Measurements from ENCODE around the gene HLA-DOB.

HLA-DOB gene

GRCh38 chr6:32843331-32843978 is 26.7 kb upstream of the HLA-DOB start:
- no peaks in the 10 kb centered on the region for H4K20me1 ChIP-seq (ENCODE audit: low read depth, low read length)
- no peaks in the 10 kb centered on the region for H3K27me3 ChIP-seq (ENCODE audit: low read length)
- peak overlapping the region; percentile 72 for H3K9ac ChIP-seq (ENCODE audit: low read length)
- no peaks in the 10 kb centered on the region for H3K9me2 ChIP-seq (replicated peaks; ENCODE audit: insufficient read depth, low read length)
- peak overlapping the region; percentile 64 for H3K4me3 ChIP-seq (ENCODE audit: insufficient read depth, low read length, poor library complexity, severe bottlenecking)
- H3K36me3 ChIP-seq (ENCODE audit: low read length), result no peaks in the 10 kb centered on the region
- H3K9me3 ChIP-seq (ENCODE audit: insufficient read depth, low read length), result no peaks in the 10 kb centered on the region
- no peaks in the 10 kb centered on the region for H3K79me2 ChIP-seq (ENCODE audit: insufficient read depth, low read length)
- H3F3A ChIP-seq (ENCODE audit: insufficient read depth), result peaks cover 18% of the 10 kb centered on the region
- TF ChIP-seq EZH2phosphoT487 (conservative IDR thresholded peaks at IDR 0.05; ENCODE audit: low read length) (no peak), CTCF (IDR thresholded peaks at IDR 0.05; ENCODE audit: insufficient read depth, low read length, poor library complexity, severe bottlenecking) (no peak)
- peak overlapping the region; percentile 78 for H3K27ac ChIP-seq (ENCODE audit: low read depth, low read length)
- H3K4me2 ChIP-seq (ENCODE audit: low read depth, low read length, poor library complexity, severe bottlenecking), result peak overlapping the region; percentile 86
- peak overlapping the region; percentile 66 for H2AFZ ChIP-seq (ENCODE audit: low read depth, low read length, severe bottlenecking)

- Histone ChIP-seq H3K9me2 (replicated peaks; ENCODE audit: insufficient read depth, low read length) (no peaks in the 10 kb centered on the region), H3K4me3 (ENCODE audit: insufficient read depth, low read length, poor library complexity, severe bottlenecking) (no peak overlapping the region), H3K9me3 (ENCODE audit: insufficient read depth, low read length) (no peaks in the 10 kb centered on the region), H2AFZ (ENCODE audit: low read depth, low read length, severe bottlenecking) (no peak overlapping the region), H3K4me2 (ENCODE audit: low read depth, low read length, poor library complexity, severe bottlenecking) (peak overlapping the region; percentile 86), H3F3A (ENCODE audit: insufficient read depth) (peaks cover 18% of the 10 kb centered on the region), H4K20me1 (ENCODE audit: low read depth, low read length) (no peaks in the 10 kb centered on the region), H3K36me3 (ENCODE audit: low read length) (no peaks in the 10 kb centered on the region), H3K27me3 (ENCODE audit: low read length) (no peaks in the 10 kb centered on the region), H3K9ac (ENCODE audit: low read length) (no peak overlapping the region), H3K79me2 (ENCODE audit: insufficient read depth, low read length) (peaks cover 4% of the 10 kb centered on the region; the same call in 1 of the 2 replicates), H3K27ac (ENCODE audit: low read depth, low read length) (no peak overlapping the region)
- TF ChIP-seq CTCF (IDR thresholded peaks at IDR 0.05; ENCODE audit: insufficient read depth, low read length, poor library complexity, severe bottlenecking) (no peak), EZH2phosphoT487 (conservative IDR thresholded peaks at IDR 0.05; ENCODE audit: low read length) (no peak)
Observed at GRCh38 chr6:32842690-32843089, 25.9 kb upstream of the HLA-DOB start.

- no peaks in the 10 kb centered on the region for H3K9me3 ChIP-seq (ENCODE audit: insufficient read depth, low read length)
- no peaks in the 10 kb centered on the region for H3K27me3 ChIP-seq (ENCODE audit: low read length)
- no peak overlapping the region for H2AFZ ChIP-seq (ENCODE audit: low read depth, low read length, severe bottlenecking)
- H4K20me1 ChIP-seq (ENCODE audit: low read depth, low read length), result no peaks in the 10 kb centered on the region
- H3K79me2 ChIP-seq (ENCODE audit: insufficient read depth, low read length), result peaks cover 10% of the 10 kb centered on the region; the same call in 1 of the 2 replicates
- H3K4me2 ChIP-seq (ENCODE audit: low read depth, low read length, poor library complexity, severe bottlenecking), result no peak overlapping the region
- H3K4me3 ChIP-seq (ENCODE audit: insufficient read depth, low read length, poor library complexity, severe bottlenecking), result no peak overlapping the region
- TF ChIP-seq CTCF (IDR thresholded peaks at IDR 0.05; ENCODE audit: insufficient read depth, low read length, poor library complexity, severe bottlenecking) (no peak), EZH2phosphoT487 (conservative IDR thresholded peaks at IDR 0.05; ENCODE audit: low read length) (no peak)
- peaks cover 18% of the 10 kb centered on the region for H3F3A ChIP-seq (ENCODE audit: insufficient read depth)
- no peak overlapping the region for H3K9ac ChIP-seq (ENCODE audit: low read length)
- no peaks in the 10 kb centered on the region for H3K9me2 ChIP-seq (replicated peaks; ENCODE audit: insufficient read depth, low read length)
- no peak overlapping the region for H3K27ac ChIP-seq (ENCODE audit: low read depth, low read length)
- no peaks in the 10 kb centered on the region for H3K36me3 ChIP-seq (ENCODE audit: low read length)
Observed at GRCh38 chr6:32842021-32842650, 25.3 kb upstream of the HLA-DOB start.

All from SU-DHL-6 (cell line).